Erythroblast (primary cell): Measurements from ENCODE around the gene SEMA7A.

Source experiments
- GATA1 ChIP-seq: IDR thresholded peaks from 2 replicates; pipeline ENCODE4 v1.6.1; 2011; ENCODE audit warnings: low read depth, mild to moderate bottlenecking, control low read depth, low read length, moderate library complexity
- POLR2A ChIP-seq: IDR thresholded peaks from 2 replicates; pipeline ENCODE4 v1.6.1; 2011; ENCODE audit warnings: mild to moderate bottlenecking, low read length

DNA sequence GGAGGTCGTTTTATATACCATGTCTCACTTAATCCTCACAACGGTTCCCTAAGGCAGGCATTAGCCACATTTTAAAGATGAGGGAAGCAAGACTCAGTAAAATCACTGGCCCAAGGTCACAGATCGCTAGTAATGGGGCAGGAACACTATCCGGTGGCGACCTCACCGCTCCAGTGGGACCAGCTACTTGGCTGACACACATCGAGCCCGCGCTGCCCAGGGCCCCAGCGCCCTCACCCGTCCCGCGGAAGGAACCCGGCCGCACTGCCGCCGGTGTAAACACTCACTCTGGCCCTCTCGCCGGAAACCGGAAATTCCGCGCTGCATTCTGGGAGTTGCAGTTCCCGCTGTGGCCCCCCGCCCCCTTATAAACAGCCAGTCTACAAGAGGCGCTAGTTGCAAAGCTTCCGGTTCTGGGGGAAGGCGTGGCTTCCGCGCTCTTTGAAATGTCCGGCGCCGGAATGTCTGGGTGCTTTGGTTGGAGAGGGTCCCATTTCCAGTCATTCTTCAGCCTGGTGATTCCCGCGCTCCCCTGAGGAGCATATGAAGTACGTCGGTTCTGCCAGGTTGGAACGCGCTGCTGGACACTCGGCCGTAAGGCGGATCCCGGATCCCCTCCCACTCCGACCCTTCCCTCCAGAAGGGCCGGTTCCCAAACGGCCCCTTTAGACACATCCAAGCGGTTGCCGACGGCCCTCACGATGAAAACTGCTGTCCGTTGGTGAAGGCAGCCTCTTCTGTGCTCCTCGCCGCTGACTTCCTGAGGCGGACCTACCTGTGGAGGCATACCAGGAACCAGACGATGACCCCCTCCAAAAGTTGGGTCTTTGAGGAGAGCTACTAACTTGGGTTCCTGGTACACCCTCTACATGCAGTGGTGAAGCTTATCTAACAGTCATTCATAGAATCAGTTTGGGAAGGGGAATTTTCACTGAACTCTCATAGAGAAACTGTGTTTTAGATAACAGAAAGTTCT is 27.4 kb upstream of the SEMA7A start, which contains the start of gene UBL7:
- TF ChIP-seq POLR2A (peak; percentile 93), GATA1 (no peak)
